Endothelial cell of umbilical vein (primary cell): ENCODE data around the gene MAEA. TPM values are rescaled to one million over a fixed set of nuclear protein-coding genes. Genes with fewer than 3 reads are reported as not detected.

Source experiments
- BruUV-seq: library from RNA; stranded (reverse); fragments of 400-500 nt; replicated peaks from 2 replicates; lab custom pipeline; 2021; lab: Mats Ljungman, UMichigan
- CTCF ChIA-PET: fragments of 300-600, 350-600 bp; sonication (Branson Sonifier 250); formaldehyde crosslinking; loops from one replicate; lab custom pipeline; 2021; ENCODE audit warnings: antibody characterized with exemption, inconsistent platforms; lab: Charles Lee
- POLR2A ChIA-PET: fragments of 300-600, 350-600 bp; sonication (Branson Sonifier 250); formaldehyde crosslinking; loops from one replicate; lab custom pipeline; 2021; ENCODE audit warnings: antibody characterized with exemption, inconsistent platforms; lab: Charles Lee
- DNase-seq: peaks from one replicate; pipeline ENCODE4 v3.0.0-alpha.2; 2011; ENCODE audit warnings: low read depth, low spot score
- FAIRE-seq: peaks from 2 replicates; lab custom pipeline; 2011; peaks lifted over from hg19 to GRCh38; lab: Jason Lieb, UNC
- H2AFZ ChIP-seq: 2 replicates; pipeline ENCODE4 v1.6.0; 2012; ENCODE audit warnings: low read depth, low read length, control low read depth, inconsistent platforms
- H3K27ac ChIP-seq: 2 replicates; pipeline ENCODE4 v1.5.1; 2011; ENCODE audit warnings: low read depth, mild to moderate bottlenecking, control low read depth, low read length, moderate library complexity; ENCODE audit not compliant: insufficient read depth
- H3K27me3 ChIP-seq, 2 experiments: 2 replicates each; pipeline versions ENCODE4 v1.6.0 to v1.6.1; 2011; ENCODE audit warnings: low read length in 2 of 2, mixed read lengths in 1 of 2; ENCODE audit not compliant: control insufficient read depth in 2 of 2, insufficient read depth in 2 of 2
- H3K36me3 ChIP-seq, 2 experiments: 2 replicates in 1 of 2; 3 replicates in 1 of 2; pipeline ENCODE4 v1.5.1; 2011; ENCODE audit warnings: low read length in 2 of 2, mild to moderate bottlenecking in 1 of 2, moderate library complexity in 1 of 2; ENCODE audit not compliant: control insufficient read depth in 2 of 2, insufficient read depth in 2 of 2; ENCODE audit errors: extremely low read depth in 1 of 2
- H3K4me1 ChIP-seq: 3 replicates; pipeline ENCODE4 v1.5.1; 2011; ENCODE audit warnings: mild to moderate bottlenecking, low read length; ENCODE audit not compliant: control insufficient read depth, insufficient read depth; ENCODE audit errors: extremely low read depth
- H3K4me2 ChIP-seq: 2 replicates; pipeline ENCODE4 v1.6.1; 2011; ENCODE audit warnings: low read length, control low read depth, mixed read lengths; ENCODE audit not compliant: insufficient read depth
- H3K4me3 ChIP-seq, 3 experiments: fragments of 200-600 bp in 1 of 3; sonication (generic), shearing (Covaris generic) in 1 of 3; replicated peaks in 1 of 3; 2 replicates each; pipeline ENCODE4 v1.5.1; 2011 to 2016; ENCODE audit warnings: control low read depth in 3 of 3, low read length in 3 of 3, mild to moderate bottlenecking in 2 of 3, inconsistent platforms in 1 of 3, low read depth in 1 of 3, moderate library complexity in 1 of 3; ENCODE audit not compliant: insufficient read depth in 1 of 3
- H3K79me2 ChIP-seq: 2 replicates; pipeline ENCODE4 v1.6.0; 2012; ENCODE audit warnings: low read length, inconsistent platforms; ENCODE audit not compliant: control insufficient read depth, insufficient read depth
- H3K9ac ChIP-seq: replicated peaks from 2 replicates; pipeline ENCODE3; 2011; ENCODE audit warnings: low read length, control low read depth; ENCODE audit not compliant: insufficient read depth; ENCODE audit errors: extremely low read depth
- H3K9me1 ChIP-seq: replicated peaks from 3 replicates; pipeline ENCODE4 v1.6.0; 2011; ENCODE audit warnings: mild to moderate bottlenecking, low read length; ENCODE audit not compliant: control insufficient read depth, insufficient read depth; ENCODE audit errors: extremely low read depth
- H3K9me3 ChIP-seq: replicated peaks from 2 replicates; pipeline ENCODE4 v1.5.1; 2012; ENCODE audit warnings: low read length, inconsistent platforms; ENCODE audit not compliant: control insufficient read depth, insufficient read depth
- H4K20me1 ChIP-seq: replicated peaks from 2 replicates; pipeline ENCODE3; 2011; ENCODE audit warnings: mild to moderate bottlenecking, low read length; ENCODE audit not compliant: control insufficient read depth, insufficient read depth; ENCODE audit errors: extremely low read depth
- CTCF ChIP-seq, 2 donors: IDR thresholded peaks; 1 replicate in 1 of 2; 2 replicates in 1 of 2; pipeline ENCODE4 v1.5.1; 2011; ENCODE audit warnings: low read length in 2 of 2, mild to moderate bottlenecking in 2 of 2, moderate library complexity in 2 of 2, control low read depth in 1 of 2, inconsistent platforms in 1 of 2, low read depth in 1 of 2; ENCODE audit not compliant: insufficient read depth in 1 of 2; ENCODE audit errors: extremely low read depth in 1 of 2
- EZH2 ChIP-seq: IDR thresholded peaks from 2 replicates; pipeline ENCODE4 v1.6.1; 2012; ENCODE audit warnings: borderline replicate concordance, low read depth, mild to moderate bottlenecking, moderate library complexity, low read length, inconsistent platforms; ENCODE audit not compliant: severe bottlenecking
- FOS ChIP-seq: IDR thresholded peaks from 2 replicates; pipeline ENCODE4 v1.6.1; 2011; ENCODE audit warnings: mild to moderate bottlenecking, low read length, moderate library complexity, borderline replicate concordance; ENCODE audit not compliant: insufficient read depth
- GATA2 ChIP-seq: IDR thresholded peaks from 2 replicates; pipeline ENCODE4 v1.7.0; 2011; ENCODE audit warnings: low read depth, mild to moderate bottlenecking, moderate library complexity, mixed read lengths, low read length; ENCODE audit not compliant: insufficient read length, insufficient read depth
- JUN ChIP-seq: IDR thresholded peaks from 2 replicates; pipeline ENCODE4 v1.6.1; 2011; ENCODE audit warnings: borderline replicate concordance, low read depth; ENCODE audit not compliant: insufficient read length, insufficient read depth
- MAX ChIP-seq: IDR thresholded peaks from 2 replicates; pipeline ENCODE4 v1.6.1; 2011; ENCODE audit not compliant: insufficient read depth, insufficient read length
- MYC ChIP-seq: IDR thresholded peaks from one replicate; pipeline ENCODE4 v1.6.1; 2011; ENCODE audit warnings: mild to moderate bottlenecking, low read depth, low read length
- POLR2A ChIP-seq: IDR thresholded peaks from 2 replicates; pipeline ENCODE4 v1.6.1; 2012; ENCODE audit warnings: low read depth, mild to moderate bottlenecking, control low read depth, low read length
- POLR2AphosphoS5 ChIP-seq: IDR thresholded peaks from 2 replicates; pipeline ENCODE4 v1.6.1; 2012; ENCODE audit warnings: low read depth, mild to moderate bottlenecking, control low read depth, low read length, moderate library complexity; ENCODE audit not compliant: insufficient read depth
- dilution Hi-C: fragments of 300-500 bp; cut with MboI; formaldehyde crosslinking; loops from one replicate; pipeline ENCODE4 v1.15.0; 2019; ENCODE audit warnings: low sequenced_read_pairs; ENCODE audit not compliant: extremely low pct_ligation_motif_present
- intact Hi-C: fragments of 100-400 bp; cut with micrococcal nuclease; formaldehyde crosslinking; loops from one replicate; pipeline ENCODE4 v1.10.0; 2022
- polyA plus RNA-seq, 4 experiments: library from polyadenylated mRNA; depleted of rRNA in 3 of 4; stranded (reverse) in 3 of 4; unstranded in 1 of 4; fragments of >200 nt; gene quantifications; 2 replicates each; pipeline versions ENCODE4 v1.2.1 to v1.2.3, GENCODE V29; 2011 to 2012; ENCODE audit warnings: missing spikeins in 1 of 4
- total RNA-seq: library from RNA; stranded (reverse); gene quantifications from 2 replicates; pipeline ENCODE4 v1.2.3, GENCODE V29; 2021

The MAEA gene
- total and polyA plus RNA-seq, 2 donors (not counting 3 experiments of a cell fraction or from before 2014, with no cell fraction given): 66.0 to 108 TPM

- CTCF ChIA-PET: no interaction called here
- no peak for FAIRE-seq
- no peak overlapping the region for H3K27ac ChIP-seq
These were observed 35.4 kb downstream of the MAEA start for GRCh38 chr4:1325176-1325480.

More at GRCh38 chr4:1325176-1325480, 35.4 kb downstream of the MAEA start:
- Histone ChIP-seq H3K4me2 (no peak overlapping the region), H3K4me1 (no peaks in the 10 kb centered on the region), H3K9me1 (no peaks in the 10 kb centered on the region), H2AFZ (no peak overlapping the region), H3K27me3 (no peaks in the 10 kb centered on the region), H4K20me1 (no peaks in the 10 kb centered on the region), H3K36me3 (peaks cover 6 to 38% of the 10 kb centered on the region in 2 experiments), H3K4me3 (no peak overlapping the region), H3K9me3 (no peaks in the 10 kb centered on the region), H3K9ac (no peak overlapping the region), H3K79me2 (no peaks in the 10 kb centered on the region)
- BruUV-seq: no TSS peak
- POLR2A ChIA-PET: no interaction called here
- dilution Hi-C loops (no loop called here), intact Hi-C loops (no loop called here)
- DNase-seq: no peak
- no peak for TF ChIP-seq MYC
- no peak for TF ChIP-seq POLR2A
- no peak for TF ChIP-seq POLR2AphosphoS5
- no peak for TF ChIP-seq GATA2
- no peak for TF ChIP-seq MAX
- TF ChIP-seq EZH2: no peak
- TF ChIP-seq FOS: no peak
- no peak for TF ChIP-seq CTCF (IDR thresholded peaks at IDR 0.05; ENCODE audit: extremely low read depth in 1 of 2, insufficient read depth in 1 of 2, low read depth in 1 of 2, low read length in 2 of 2)
- TF ChIP-seq JUN: no peak
